HG02973 (cell line): Measurements from ENCODE around the gene PRKCA.
"Not testable (repeated sequence)": the region's sequence is repeated elsewhere in the genome, so short reads cannot be mapped to it uniquely, and the experiment has no call there.

Source experiments
- ATAC-seq: cut with Tn5 transposase; IDR thresholded peaks from one replicate; pipeline ENCODE4 v1.9.1; 2021; ENCODE audit warnings: moderate library complexity; ENCODE audit not compliant: unreplicated experiment

Gene PRKCA

GRCh38 chr17:66349521-66350254, 47.3 kb downstream of the PRKCA start:
- ATAC-seq: no peak

GRCh38 chr17:66350576-66350975, 48.2 kb downstream of the PRKCA start:
- not testable (repeated sequence) for ATAC-seq

GRCh38 chr17:66351033-66351432, 48.6 kb downstream of the PRKCA start:
- ATAC-seq: no peak

GRCh38 chr17:66351701-66352100, 49.3 kb downstream of the PRKCA start:
- no peak for ATAC-seq

GRCh38 chr17:66353937-66354401, 51.6 kb downstream of the PRKCA start:
- ATAC-seq: no peak

- ATAC-seq: no peak
Measured at GRCh38 chr17:66354472-66354871, 52.1 kb downstream of the PRKCA start.

GRCh38 chr17:66354981-66355380, 52.6 kb downstream of the PRKCA start:
- no peak for ATAC-seq

- no peak for ATAC-seq
Measured at GRCh38 chr17:66355510-66355909, 53.1 kb downstream of the PRKCA start.

- ATAC-seq: no peak
Measured at GRCh38 chr17:66357037-66357436, 54.6 kb downstream of the PRKCA start.

- no peak for ATAC-seq
Measured at GRCh38 chr17:66359351-66359750, 56.9 kb downstream of the PRKCA start.

- ATAC-seq: not testable (repeated sequence)
Measured at GRCh38 chr17:66360961-66361565, 58.6 kb downstream of the PRKCA start.

- no peak for ATAC-seq
Measured at GRCh38 chr17:66364508-66364907, 62.1 kb downstream of the PRKCA start.

- ATAC-seq: no peak
Measured at GRCh38 chr17:66364990-66365490, 62.6 kb downstream of the PRKCA start.

GRCh38 chr17:66365903-66366302, 63.5 kb downstream of the PRKCA start:
- ATAC-seq: no peak

- ATAC-seq: no peak
Measured at GRCh38 chr17:66367107-66367506, 64.7 kb downstream of the PRKCA start.

GRCh38 chr17:66369830-66370229, 67.4 kb downstream of the PRKCA start:
- ATAC-seq: no peak

GRCh38 chr17:66371561-66371960, 69.1 kb downstream of the PRKCA start:
- no peak for ATAC-seq

- ATAC-seq: no peak
Measured at GRCh38 chr17:66372182-66372581, 69.8 kb downstream of the PRKCA start.

- ATAC-seq: no peak
Measured at GRCh38 chr17:66373079-66373478, 70.7 kb downstream of the PRKCA start.

GRCh38 chr17:66373944-66374817, 71.8 kb downstream of the PRKCA start:
- ATAC-seq: no peak

- no peak for ATAC-seq
Measured at GRCh38 chr17:66375121-66375520, 72.7 kb downstream of the PRKCA start.
